Skeletal muscle satellite cell (primary cell): ENCODE results near the gene CHD5.

Source experiments
- H3K27me3 ChIP-seq: 2 replicates; pipeline ENCODE4 v1.7.0; 2013; ENCODE audit warnings: low read length; ENCODE audit not compliant: control insufficient read depth, insufficient read depth
- H3K36me3 ChIP-seq: 2 replicates; pipeline ENCODE4 v1.7.0; 2013; ENCODE audit warnings: mild to moderate bottlenecking, control low read depth, low read length; ENCODE audit not compliant: insufficient read depth
- H3K4me1 ChIP-seq: 2 replicates; pipeline ENCODE4 v1.7.0; 2013; ENCODE audit warnings: low read length; ENCODE audit not compliant: control insufficient read depth, insufficient read depth
- H3K4me2 ChIP-seq: 2 replicates; pipeline ENCODE4 v1.7.0; 2013; ENCODE audit warnings: mild to moderate bottlenecking, low read length
- H3K4me3 ChIP-seq: 2 replicates; pipeline ENCODE4 v1.7.0; 2013; ENCODE audit warnings: low read length
- H3K9ac ChIP-seq: 2 replicates; pipeline ENCODE4 v1.7.0; 2013; ENCODE audit warnings: mild to moderate bottlenecking, low read depth, low read length, moderate library complexity
- H3K9me3 ChIP-seq: replicated peaks from 2 replicates; pipeline ENCODE4 v1.7.0; 2013; ENCODE audit warnings: mild to moderate bottlenecking, control low read depth, low read length

Gene CHD5

DNA sequence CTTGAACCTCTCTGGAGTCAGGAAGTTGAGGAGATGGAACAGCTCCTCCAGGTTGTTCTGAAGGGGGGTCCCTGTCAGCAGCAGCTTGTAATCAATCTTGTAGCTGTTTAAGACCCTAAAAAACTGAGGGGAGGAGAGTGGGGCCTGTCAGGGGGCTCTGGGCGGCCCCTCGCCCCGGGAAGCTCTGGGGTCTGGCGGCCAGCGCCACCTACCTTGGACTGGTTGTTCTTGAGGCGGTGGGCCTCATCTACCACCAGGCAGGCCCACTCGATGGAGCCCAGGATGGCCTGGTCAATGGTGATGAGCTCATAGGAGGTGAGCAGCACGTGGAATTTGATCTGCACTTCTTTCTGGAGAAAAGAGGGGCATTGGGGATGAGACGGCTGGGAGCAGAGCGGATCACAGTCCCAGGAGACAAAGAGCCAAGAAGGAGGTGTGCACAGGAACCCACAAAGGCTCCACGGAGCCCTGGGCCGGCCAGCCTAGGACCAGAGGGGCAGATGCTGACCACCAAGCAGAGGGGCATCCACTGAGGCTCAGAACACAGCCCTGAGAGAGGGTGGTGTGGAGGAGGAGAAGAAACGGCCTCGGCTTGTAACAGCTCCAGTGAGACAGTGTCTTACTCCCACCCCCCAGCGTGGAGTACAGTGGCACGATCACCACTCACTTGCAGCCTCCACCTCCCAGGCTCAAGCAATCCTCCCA lies 43.5 kb downstream of the CHD5 start:
- Histone ChIP-seq H3K4me2 (no peak overlapping the region), H3K9ac (no peak overlapping the region), H3K27me3 (peaks cover 19% of the 10 kb centered on the region), H3K4me3 (no peak overlapping the region), H3K4me1 (no peaks in the 10 kb centered on the region), H3K36me3 (no peaks in the 10 kb centered on the region), H3K9me3 (peaks cover 6% of the 10 kb centered on the region)

DNA sequence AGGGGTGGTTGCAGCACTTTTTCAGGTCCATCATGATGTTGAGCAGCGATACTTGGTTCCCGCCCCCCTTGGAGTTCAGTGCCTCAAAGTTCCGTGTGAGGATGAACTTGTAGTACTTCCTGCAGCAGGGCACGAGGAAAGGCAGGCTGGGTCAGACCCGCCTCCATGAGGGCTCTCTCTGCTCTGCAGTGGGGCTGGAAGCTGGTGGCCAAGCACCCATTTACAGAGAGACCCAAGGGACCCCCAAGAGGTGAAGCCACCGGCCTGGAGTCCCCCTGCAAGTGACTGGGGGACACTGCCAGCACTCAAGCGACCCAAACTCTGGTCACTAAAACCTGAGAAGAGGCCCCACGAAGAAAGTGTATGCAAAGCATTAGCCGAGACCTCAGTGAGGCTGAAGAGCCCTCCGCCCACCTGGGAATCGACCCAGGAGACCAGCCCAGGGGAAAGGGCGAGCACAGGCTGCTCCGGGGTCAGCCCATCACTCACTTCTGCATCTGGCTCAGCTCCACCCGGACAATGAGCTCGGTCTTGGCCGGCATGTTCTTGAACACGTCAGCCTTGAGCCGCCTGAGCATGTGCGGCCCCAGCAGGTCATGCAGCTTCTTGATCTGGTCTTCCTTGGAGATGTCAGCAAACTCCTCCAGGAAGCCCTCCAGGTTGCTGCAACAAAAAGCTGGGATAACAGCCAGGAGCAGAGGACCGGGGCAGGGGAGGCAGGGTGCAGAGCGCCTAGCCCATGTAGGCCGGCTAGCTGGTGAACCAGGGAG lies 45.2 kb downstream of the CHD5 start:
- H3K4me2 ChIP-seq: no peak overlapping the region
- no peaks in the 10 kb centered on the region for H3K36me3 ChIP-seq
- H3K9ac ChIP-seq: no peak overlapping the region
- no peak overlapping the region for H3K4me3 ChIP-seq
- peaks cover 6% of the 10 kb centered on the region for H3K9me3 ChIP-seq
- H3K4me1 ChIP-seq: no peaks in the 10 kb centered on the region
- H3K27me3 ChIP-seq: peaks cover 27% of the 10 kb centered on the region

DNA sequence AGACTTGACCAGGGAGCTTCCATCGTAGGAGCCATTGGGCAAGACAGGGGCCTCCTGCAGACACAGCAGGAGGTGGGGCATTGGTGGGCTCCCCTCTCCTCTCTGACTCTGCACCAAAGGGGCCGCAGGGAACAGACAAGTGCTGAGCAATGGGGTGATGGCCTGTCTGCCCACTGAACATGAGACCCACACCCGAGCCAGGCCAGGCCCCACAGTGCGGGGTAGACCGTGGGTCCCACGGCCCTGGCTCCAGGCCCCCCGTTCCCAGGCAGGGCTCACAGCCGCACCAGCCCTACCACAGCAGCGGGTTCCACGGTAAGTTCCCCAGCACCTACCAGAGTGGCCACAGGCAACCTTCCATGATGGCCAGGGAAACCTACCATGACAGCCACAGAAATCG lies 45.9 kb downstream of the CHD5 start:
- peaks cover 6% of the 10 kb centered on the region for H3K9me3 ChIP-seq
- H3K27me3 ChIP-seq: peaks cover 24% of the 10 kb centered on the region
- no peak overlapping the region for H3K9ac ChIP-seq
- H3K4me1 ChIP-seq: no peaks in the 10 kb centered on the region
- H3K4me3 ChIP-seq: no peak overlapping the region
- H3K36me3 ChIP-seq: no peaks in the 10 kb centered on the region
- H3K4me2 ChIP-seq: no peak overlapping the region

DNA sequence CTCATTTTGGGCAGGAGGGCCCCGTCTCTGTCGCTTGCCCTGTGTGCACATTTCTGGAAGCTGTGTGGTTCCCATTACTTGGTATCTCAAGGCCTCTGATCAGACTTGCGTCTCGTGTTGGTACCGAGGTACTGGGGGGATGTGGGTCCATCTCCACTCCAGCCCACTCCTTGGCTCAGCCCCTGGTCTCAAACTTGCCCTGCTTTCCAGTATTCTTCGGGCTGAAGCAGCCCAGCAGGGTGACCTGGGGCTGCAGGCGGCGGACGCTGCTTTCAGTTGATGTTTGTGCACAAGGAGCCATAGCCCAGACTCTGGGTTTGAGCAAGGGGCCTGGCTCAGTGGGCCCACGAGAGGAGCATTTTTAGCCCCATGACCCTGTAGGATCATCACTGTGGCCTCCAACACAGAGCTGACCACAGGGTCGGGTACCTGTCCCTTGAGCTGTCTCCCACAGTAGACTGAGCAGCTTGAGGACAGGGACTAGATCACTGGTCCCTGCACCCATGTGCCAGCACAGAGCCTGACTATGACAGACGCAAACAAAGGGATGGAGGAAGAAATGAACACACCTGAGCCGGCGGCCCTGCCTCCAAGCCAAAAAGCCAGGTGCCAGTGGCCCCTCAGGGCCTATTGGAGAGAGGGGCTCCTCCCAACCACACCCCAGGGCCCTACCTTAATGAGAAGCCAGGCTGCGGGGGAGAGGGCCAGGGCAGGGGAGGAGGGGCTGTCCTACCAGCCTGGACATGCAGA lies 46.8 kb downstream of the CHD5 start:
- Histone ChIP-seq H3K27me3 (peaks cover 23% of the 10 kb centered on the region), H3K4me1 (no peaks in the 10 kb centered on the region), H3K9me3 (peaks cover 6% of the 10 kb centered on the region), H3K4me3 (no peak overlapping the region), H3K4me2 (no peak overlapping the region), H3K9ac (no peak overlapping the region), H3K36me3 (no peaks in the 10 kb centered on the region)

DNA sequence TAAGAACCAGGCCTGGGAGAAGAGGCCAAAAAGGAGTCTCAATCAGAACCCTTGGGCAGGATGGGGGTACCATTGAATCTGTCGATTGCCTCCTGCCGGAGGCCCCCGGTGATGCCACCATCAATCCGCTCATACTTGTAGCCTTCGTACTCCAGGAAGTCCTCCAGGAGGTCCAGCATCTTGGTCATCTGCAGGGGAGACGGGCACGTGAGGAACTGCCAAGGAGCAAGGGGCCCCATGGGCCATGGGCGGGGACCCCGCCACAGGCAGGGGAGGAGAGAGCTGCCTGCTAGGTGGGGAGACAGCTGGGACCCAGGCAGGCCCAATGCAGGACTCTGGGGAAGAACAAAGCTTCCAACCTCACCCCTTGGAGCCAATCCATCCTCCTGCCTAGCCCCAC lies 48.6 kb downstream of the CHD5 start:
- Histone ChIP-seq H3K27me3 (peaks cover 21% of the 10 kb centered on the region), H3K36me3 (no peaks in the 10 kb centered on the region), H3K4me2 (no peak overlapping the region), H3K4me1 (peaks cover 2% of the 10 kb centered on the region), H3K9me3 (peaks cover 6% of the 10 kb centered on the region), H3K9ac (no peak overlapping the region), H3K4me3 (no peak overlapping the region)

DNA sequence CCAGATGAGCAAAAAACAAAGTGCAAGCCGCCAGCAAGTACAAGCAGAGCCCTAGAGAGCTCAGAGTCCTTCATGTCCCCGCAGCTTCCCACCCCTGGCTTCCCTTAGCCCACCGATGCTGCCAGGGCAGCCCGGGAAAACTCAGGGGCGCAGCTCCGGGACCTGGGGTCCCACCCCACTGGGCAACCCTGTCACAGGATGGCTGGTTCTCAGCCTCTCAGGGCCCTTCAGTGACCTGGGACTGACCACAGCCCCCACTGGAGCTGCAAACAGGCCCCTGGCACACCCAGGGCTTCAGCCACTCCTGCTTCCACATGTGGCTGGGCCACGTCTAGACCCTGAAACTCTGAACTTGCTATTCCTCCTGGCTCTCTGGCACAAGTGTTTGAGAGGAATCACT lies 49.5 kb downstream of the CHD5 start:
- Histone ChIP-seq H3K9me3 (peaks cover 6% of the 10 kb centered on the region), H3K4me2 (no peak overlapping the region), H3K4me3 (no peak overlapping the region), H3K4me1 (peaks cover 2% of the 10 kb centered on the region), H3K27me3 (peaks cover 20% of the 10 kb centered on the region), H3K9ac (no peak overlapping the region), H3K36me3 (no peaks in the 10 kb centered on the region)

DNA sequence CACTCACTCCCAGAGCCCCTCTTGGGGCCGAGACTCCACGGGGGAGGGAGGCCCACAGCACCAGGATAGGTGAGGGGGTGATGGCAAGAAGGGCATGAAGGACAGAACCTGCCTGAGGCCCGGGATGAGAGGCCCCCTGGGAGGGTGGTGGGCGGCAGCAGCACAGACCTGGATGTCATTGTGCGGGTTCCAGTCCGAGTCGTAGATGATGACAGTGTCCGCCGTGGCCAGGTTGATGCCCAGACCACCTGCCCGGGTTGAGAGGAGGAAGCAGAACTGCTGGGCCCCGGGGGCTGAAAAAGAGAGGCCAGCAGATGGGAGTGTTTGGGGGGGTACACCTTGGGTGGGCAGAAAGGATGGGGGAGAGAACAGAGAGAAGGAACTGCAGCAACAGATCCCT lies 50.1 kb downstream of the CHD5 start:
- peaks cover 6% of the 10 kb centered on the region for H3K9me3 ChIP-seq
- no peak overlapping the region for H3K9ac ChIP-seq
- H3K4me2 ChIP-seq: no peak overlapping the region
- H3K27me3 ChIP-seq: peaks cover 20% of the 10 kb centered on the region
- H3K4me1 ChIP-seq: peaks cover 2% of the 10 kb centered on the region
- H3K4me3 ChIP-seq: no peak overlapping the region
- H3K36me3 ChIP-seq: no peaks in the 10 kb centered on the region

DNA sequence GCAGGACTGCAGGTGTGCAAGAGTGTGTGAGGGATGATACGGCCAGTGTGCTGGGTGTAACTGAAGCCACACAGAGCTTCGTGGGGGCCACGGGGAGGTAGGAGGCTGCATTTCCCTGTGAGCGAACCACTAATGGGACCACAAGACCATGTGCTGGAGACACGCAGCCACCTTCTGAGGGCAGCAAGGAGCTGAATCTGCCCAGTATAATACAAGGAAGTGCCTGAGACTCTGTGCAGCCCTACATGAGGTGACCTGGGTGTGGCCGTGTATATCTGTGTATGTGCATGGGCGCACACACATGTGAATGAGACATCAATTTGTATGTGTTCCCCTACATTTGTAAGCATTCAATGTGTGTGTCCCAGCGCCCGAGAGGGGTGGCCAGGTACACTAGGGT lies 50.8 kb downstream of the CHD5 start:
- Histone ChIP-seq H3K9me3 (peaks cover 6% of the 10 kb centered on the region), H3K4me2 (no peak overlapping the region), H3K4me1 (peaks cover 2% of the 10 kb centered on the region), H3K9ac (no peak overlapping the region), H3K36me3 (no peaks in the 10 kb centered on the region), H3K27me3 (peaks cover 20% of the 10 kb centered on the region), H3K4me3 (no peak overlapping the region)

DNA sequence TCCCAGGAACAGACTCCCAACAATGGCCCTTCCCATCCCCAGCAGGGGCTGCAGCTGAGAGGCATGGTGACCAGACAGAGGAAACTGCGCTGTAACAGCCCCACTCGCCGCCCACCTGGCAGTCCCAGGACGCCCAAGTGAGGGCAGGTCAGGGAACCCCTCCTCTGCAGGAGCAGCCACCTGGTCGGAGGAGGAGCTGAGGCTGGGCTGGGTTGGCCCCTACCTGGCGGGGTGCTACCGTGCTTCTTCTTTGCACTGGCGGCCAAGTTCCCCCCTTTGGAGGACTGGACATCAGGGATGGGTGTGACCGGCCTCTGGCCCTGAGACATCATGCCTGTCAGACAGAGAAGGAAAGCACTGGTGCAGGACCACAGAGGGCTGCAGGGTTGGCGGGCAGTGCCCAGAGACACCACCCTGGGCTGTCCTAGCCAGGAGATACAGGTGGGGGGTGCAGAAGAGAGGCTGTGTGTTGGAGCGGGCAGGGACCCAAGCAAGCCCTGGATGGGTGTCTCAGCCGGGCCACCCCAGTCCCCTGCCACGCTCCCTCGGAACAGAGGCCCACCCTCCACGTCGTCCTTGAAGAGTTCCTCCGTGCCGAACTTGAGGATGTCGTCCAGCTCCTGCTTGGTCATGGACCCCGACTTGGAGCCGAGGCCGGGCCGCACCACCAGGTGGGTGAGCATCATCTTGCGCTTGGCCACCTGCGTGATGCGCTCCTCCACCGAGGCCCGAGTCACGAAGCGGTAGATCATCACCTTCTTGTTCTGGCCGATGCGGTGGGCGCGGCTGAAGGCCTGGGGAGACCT lies 51.6 kb downstream of the CHD5 start:
- peaks cover 2% of the 10 kb centered on the region for H3K4me1 ChIP-seq
- no peak overlapping the region for H3K4me3 ChIP-seq
- H3K4me2 ChIP-seq: peak overlapping the region; percentile 37
- H3K9ac ChIP-seq: no peak overlapping the region
- no peaks in the 10 kb centered on the region for H3K36me3 ChIP-seq
- peaks cover 6% of the 10 kb centered on the region for H3K9me3 ChIP-seq
- peaks cover 20% of the 10 kb centered on the region for H3K27me3 ChIP-seq

DNA sequence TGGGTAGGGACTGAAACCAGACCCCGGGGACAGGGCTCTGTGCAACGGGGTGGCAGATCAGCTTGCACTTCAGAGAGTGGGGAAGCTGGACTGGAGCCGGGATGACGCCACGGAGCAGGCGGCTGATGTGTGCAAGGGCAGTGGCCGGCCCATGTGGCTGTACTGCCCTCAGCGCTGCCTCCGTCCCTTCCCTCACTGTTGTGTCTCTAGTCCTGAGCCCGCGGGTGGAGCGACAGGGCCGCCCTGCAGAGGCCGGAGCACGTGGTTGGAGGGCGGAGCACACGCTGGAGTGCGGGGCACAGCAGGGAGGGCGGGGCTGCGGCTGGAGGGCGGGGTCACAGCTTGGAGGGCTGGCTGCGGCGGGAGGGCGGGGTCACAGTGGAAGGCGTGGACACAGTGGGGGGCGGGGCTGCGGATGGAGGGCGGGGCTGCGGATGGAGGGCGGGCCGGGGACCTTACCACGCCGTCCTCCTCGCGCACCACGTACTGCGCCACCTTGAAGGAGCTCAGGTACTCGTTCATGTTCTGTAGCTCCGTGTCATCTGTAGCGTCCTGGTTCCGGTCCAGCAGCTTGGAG lies 52.4 kb downstream of the CHD5 start:
- H3K27me3 ChIP-seq: peaks cover 20% of the 10 kb centered on the region
- H3K9me3 ChIP-seq: peaks cover 6% of the 10 kb centered on the region
- no peaks in the 10 kb centered on the region for H3K36me3 ChIP-seq
- peak overlapping the region; percentile 70 for H3K4me2 ChIP-seq
- peak overlapping the region; percentile 26 for H3K4me3 ChIP-seq
- H3K9ac ChIP-seq: no peak overlapping the region
- peaks cover 2% of the 10 kb centered on the region for H3K4me1 ChIP-seq
